HG03097 (cell line): ENCODE data around the gene EIF3A.

Source experiments
- ATAC-seq: cut with Tn5 transposase; IDR thresholded peaks from one replicate; pipeline ENCODE4 v1.9.1; 2021; ENCODE audit not compliant: unreplicated experiment, low FRiP score

EIF3A gene

GRCh38 chr10:119022846-119023552, 57.6 kb downstream of the EIF3A start:
- no peak for ATAC-seq

GRCh38 chr10:119020627-119020946, 60.0 kb downstream of the EIF3A start:
- ATAC-seq, result no peak

- no peak for ATAC-seq
Measured at GRCh38 chr10:119007211-119007574, 73.4 kb downstream of the EIF3A start.

- no peak for ATAC-seq
Measured at GRCh38 chr10:119006451-119007210, 74.0 kb downstream of the EIF3A start.

- ATAC-seq, result no peak
Measured at GRCh38 chr10:119005362-119006043, 75.1 kb downstream of the EIF3A start.

- no peak for ATAC-seq
Measured at GRCh38 chr10:119003572-119004289, 76.9 kb downstream of the EIF3A start.

GRCh38 chr10:119001717-119002500, 78.7 kb downstream of the EIF3A start:
- no peak for ATAC-seq

GRCh38 chr10:118998183-118998582, 82.4 kb downstream of the EIF3A start:
- ATAC-seq, result no peak

- ATAC-seq, result no peak
Measured at GRCh38 chr10:118997379-118997778, 83.2 kb downstream of the EIF3A start.

GRCh38 chr10:118995739-118996138, 84.9 kb downstream of the EIF3A start:
- ATAC-seq, result no peak

GRCh38 chr10:118994321-118994720, 86.3 kb downstream of the EIF3A start:
- ATAC-seq, result no peak

GRCh38 chr10:118993214-118993613, 87.4 kb downstream of the EIF3A start:
- no peak for ATAC-seq

- ATAC-seq, result no peak
Measured at GRCh38 chr10:118992496-118992895, 88.1 kb downstream of the EIF3A start.

- ATAC-seq, result no peak
Measured at GRCh38 chr10:118990326-118990725, 90.3 kb downstream of the EIF3A start.

GRCh38 chr10:118986815-118987790, 93.5 kb downstream of the EIF3A start:
- no peak for ATAC-seq

GRCh38 chr10:118985576-118985975, 95.0 kb downstream of the EIF3A start:
- no peak for ATAC-seq
